WTC11 (cell line): ENCODE data around the gene CDCA7L. TPM values are rescaled to one million over a fixed set of nuclear protein-coding genes. Genes with fewer than 3 reads are reported as not detected.
A peak's percentile ranks its signal among the peaks of the same experiment; 100 is the strongest.

Experiments
- ATAC-seq: fragments of 200-7000 bp; cut with Tn5 transposase; 2 replicates; pipeline ENCODE4 v1.10.0; 2021; ENCODE audit warnings: mild to moderate bottlenecking, moderate library complexity
- Bru-seq: library from RNA; stranded (reverse); fragments of 400-500 nt; gene quantifications from one replicate; lab custom pipeline; 2021; lab: Mats Ljungman, UMichigan
- CTCF ChIA-PET: fragments of 300-600 bp; sonication (Branson Sonifier 250); formaldehyde crosslinking; loops from one replicate; lab custom pipeline; 2021; ENCODE audit warnings: antibody characterized with exemption; lab: Charles Lee
- POLR2A ChIA-PET: fragments of 350-600 bp; sonication (Branson Sonifier 250); formaldehyde crosslinking; loops from one replicate; lab custom pipeline; 2021; ENCODE audit warnings: antibody characterized with exemption; lab: Charles Lee
- DNase-seq: peaks from one replicate; pipeline ENCODE4 v3.0.0; 2021; ENCODE audit warnings: low spot score
- H3K27ac Mint-ChIP-seq: 2 replicates; pipeline ENCODE4 v1.8.0; 2021; ENCODE audit warnings: mixed read lengths
- H3K27me3 Mint-ChIP-seq: 2 replicates; pipeline ENCODE4 v1.8.0; 2021; ENCODE audit warnings: low read depth, mild to moderate bottlenecking, moderate library complexity, mixed read lengths
- H3K36me3 Mint-ChIP-seq: 2 replicates; pipeline ENCODE4 v1.8.0; 2021; ENCODE audit warnings: mixed read lengths
- H3K4me1 Mint-ChIP-seq: 2 replicates; pipeline ENCODE4 v1.8.0; 2022; ENCODE audit warnings: mixed read lengths
- H3K4me3 Mint-ChIP-seq: 2 replicates; pipeline ENCODE4 v1.8.0; 2021; ENCODE audit warnings: mild to moderate bottlenecking, moderate library complexity, mixed read lengths
- H3K9me3 Mint-ChIP-seq: 2 replicates; pipeline ENCODE4 v1.8.0; 2021; ENCODE audit warnings: mixed read lengths
- AFF4 ChIP-seq: sonication (generic); formaldehyde crosslinking; IDR thresholded peaks from 2 replicates; pipeline ENCODE4 v1.8.1; 2023; ENCODE audit warnings: mild to moderate bottlenecking, missing genetic modification reagents, borderline replicate concordance
- CREM ChIP-seq: sonication (generic); formaldehyde crosslinking; IDR thresholded peaks from 2 replicates; pipeline ENCODE4 v1.8.1; 2022; ENCODE audit warnings: mild to moderate bottlenecking, missing genetic modification reagents, moderate library complexity
- ELF4 ChIP-seq: sonication (generic); formaldehyde crosslinking; IDR thresholded peaks from 2 replicates; pipeline ENCODE4 v1.8.1; 2022; ENCODE audit warnings: low read depth, mild to moderate bottlenecking, moderate library complexity, missing genetic modification reagents
- ETV6 ChIP-seq: sonication (generic); formaldehyde crosslinking; IDR thresholded peaks from 2 replicates; pipeline ENCODE4 v1.8.1; 2022; ENCODE audit warnings: mild to moderate bottlenecking, missing genetic modification reagents
- FOXK1 ChIP-seq: sonication (generic); formaldehyde crosslinking; IDR thresholded peaks from 2 replicates; pipeline ENCODE4 v1.8.0; 2022; ENCODE audit warnings: mild to moderate bottlenecking, moderate library complexity, missing genetic modification reagents
- FOXP1 ChIP-seq: sonication (generic); formaldehyde crosslinking; IDR thresholded peaks from 2 replicates; pipeline ENCODE4 v1.8.0; 2022; ENCODE audit warnings: missing genetic modification reagents, mild to moderate bottlenecking, moderate library complexity, borderline replicate concordance
- GABPB1 ChIP-seq: sonication (generic); formaldehyde crosslinking; IDR thresholded peaks from 2 replicates; pipeline ENCODE4 v1.8.1; 2023; ENCODE audit warnings: mild to moderate bottlenecking, missing genetic modification reagents
- JUN ChIP-seq: sonication (generic); formaldehyde crosslinking; IDR thresholded peaks from 2 replicates; pipeline ENCODE4 v1.8.0; 2023; ENCODE audit warnings: mild to moderate bottlenecking, missing genetic modification reagents
- MYBL2 ChIP-seq: sonication (generic); formaldehyde crosslinking; IDR thresholded peaks from 2 replicates; pipeline ENCODE4 v1.8.1; 2023; ENCODE audit warnings: mild to moderate bottlenecking, moderate library complexity, missing genetic modification reagents
- NR3C1 ChIP-seq: sonication (generic); formaldehyde crosslinking; conservative IDR thresholded peaks from 2 replicates; pipeline ENCODE4 v1.8.1; 2023; ENCODE audit warnings: low read depth, mild to moderate bottlenecking, missing genetic modification reagents
- OVOL2 ChIP-seq: fragments of 250-450 bp; sonication (Bioruptor Pico); IDR thresholded peaks from 2 replicates; pipeline ENCODE4 v1.9.0; 2021; ENCODE audit warnings: mild to moderate bottlenecking, borderline replicate concordance
- RELA ChIP-seq: sonication (generic); formaldehyde crosslinking; IDR thresholded peaks from 2 replicates; pipeline ENCODE4 v1.8.1; 2022; ENCODE audit warnings: missing genetic modification reagents, mild to moderate bottlenecking, borderline replicate concordance
- SP1 ChIP-seq: sonication (generic); formaldehyde crosslinking; conservative IDR thresholded peaks from 2 replicates; pipeline ENCODE4 v1.8.1; 2022; ENCODE audit warnings: missing genetic modification reagents
- TEAD1 ChIP-seq: sonication (generic); formaldehyde crosslinking; IDR thresholded peaks from 2 replicates; pipeline ENCODE4 v1.8.0; 2022; ENCODE audit warnings: mild to moderate bottlenecking, missing genetic modification reagents
- TEAD4 ChIP-seq: sonication (generic); formaldehyde crosslinking; IDR thresholded peaks from 2 replicates; pipeline ENCODE4 v1.8.0; 2022; ENCODE audit warnings: mild to moderate bottlenecking, missing genetic modification reagents
- TP53 ChIP-seq: sonication (generic); formaldehyde crosslinking; IDR thresholded peaks from 2 replicates; pipeline ENCODE4 v1.8.1; 2023; ENCODE audit warnings: mild to moderate bottlenecking, missing genetic modification reagents
- USF1 ChIP-seq: sonication (generic); formaldehyde crosslinking; IDR thresholded peaks from 2 replicates; pipeline ENCODE4 v1.8.0; 2022; ENCODE audit warnings: mild to moderate bottlenecking, missing genetic modification reagents
- ZMAT4 ChIP-seq: fragments of 250-450 bp; sonication (Bioruptor Pico); IDR thresholded peaks from 2 replicates; pipeline ENCODE4 v1.9.0; 2021; ENCODE audit warnings: mild to moderate bottlenecking
- ZNF317 ChIP-seq: sonication (generic); formaldehyde crosslinking; IDR thresholded peaks from 2 replicates; pipeline ENCODE4 v1.8.1; 2023; ENCODE audit warnings: low read depth, mild to moderate bottlenecking, moderate library complexity, missing genetic modification reagents, borderline replicate concordance
- ZNF416 ChIP-seq: fragments of 250-450 bp; sonication (Bioruptor Pico); IDR thresholded peaks from 2 replicates; pipeline ENCODE4 v1.9.0; 2021; ENCODE audit warnings: mild to moderate bottlenecking, inconsistent platforms
- ZNF423 ChIP-seq: fragments of 250-450 bp; sonication (Bioruptor Pico); IDR thresholded peaks from 2 replicates; pipeline ENCODE4 v2.1.2; 2022; ENCODE audit warnings: mild to moderate bottlenecking, moderate library complexity
- long read RNA-seq, 3 experiments: library from RNA in 1 of 3; library from capped mRNA in 1 of 3; library from polyadenylated mRNA in 1 of 3; unstranded in 2 of 3; stranded (forward) in 1 of 3; transcript quantifications; one replicate each; pipeline ENCODE4 v2.0.0, GENCODE V29; 2021
- total RNA-seq: library from RNA; stranded (reverse); gene quantifications from 3 replicates; pipeline ENCODE4 v1.2.3, GENCODE V29; 2021
- TF ChIP-seq, protein P1 (sequence below): sonication (generic); formaldehyde crosslinking; IDR thresholded peaks from 2 replicates; pipeline ENCODE4 v1.8.0; 2023; ENCODE audit warnings: missing genetic modification reagents
- TF ChIP-seq, protein P2 (sequence below): sonication (generic); formaldehyde crosslinking; IDR thresholded peaks from 2 replicates; pipeline ENCODE4 v1.8.1; 2022; ENCODE audit warnings: mild to moderate bottlenecking, moderate library complexity, missing genetic modification reagents
- TF ChIP-seq, protein P3 (sequence below): sonication (generic); formaldehyde crosslinking; IDR thresholded peaks from 2 replicates; pipeline ENCODE4 v1.8.0; 2022; ENCODE audit warnings: mild to moderate bottlenecking, missing genetic modification reagents

Gene CDCA7L, protein sequence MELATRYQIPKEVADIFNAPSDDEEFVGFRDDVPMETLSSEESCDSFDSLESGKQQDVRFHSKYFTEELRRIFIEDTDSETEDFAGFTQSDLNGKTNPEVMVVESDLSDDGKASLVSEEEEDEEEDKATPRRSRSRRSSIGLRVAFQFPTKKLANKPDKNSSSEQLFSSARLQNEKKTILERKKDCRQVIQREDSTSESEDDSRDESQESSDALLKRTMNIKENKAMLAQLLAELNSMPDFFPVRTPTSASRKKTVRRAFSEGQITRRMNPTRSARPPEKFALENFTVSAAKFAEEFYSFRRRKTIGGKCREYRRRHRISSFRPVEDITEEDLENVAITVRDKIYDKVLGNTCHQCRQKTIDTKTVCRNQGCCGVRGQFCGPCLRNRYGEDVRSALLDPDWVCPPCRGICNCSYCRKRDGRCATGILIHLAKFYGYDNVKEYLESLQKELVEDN
- 132 to 161 TPM (median 135 TPM) in 3 replicates for total RNA-seq
- percentile 91 among the genes with signal in this experiment for Bru-seq, nascent RNA
- long read RNA-seq, experiment 1, transcript CDCA7L-203 (10 exons, 3,066 nt), result major isoform, 509 of 1,066 reads
- long read RNA-seq, experiment 1, transcript CDCA7L-209 (4 exons, 1,943 nt), result minor isoform, 7 of 1,066 reads
- long read RNA-seq, experiment 1, transcript CDCA7L-202 (9 exons, 1,830 nt), result minor isoform, 103 of 1,066 reads
- long read RNA-seq, experiment 1, partial matches to known transcripts, result 53 of 1,066 reads
- long read RNA-seq, experiment 1, other reads (novel, unspliced or antisense), result 391 of 1,066 reads
- long read RNA-seq, experiment 2, transcript CDCA7L-203 (10 exons, 3,066 nt), result major isoform, 36 of 144 reads
- long read RNA-seq, experiment 2, transcript CDCA7L-202 (9 exons, 1,830 nt), result minor isoform, 10 of 144 reads
- long read RNA-seq, experiment 2, partial matches to known transcripts, result 36 of 144 reads
- long read RNA-seq, experiment 2, other reads (novel, unspliced or antisense), result 60 of 144 reads
- long read RNA-seq, experiment 3, transcript CDCA7L-209 (4 exons, 1,943 nt), result major isoform, 91 of 362 reads
- long read RNA-seq, experiment 3, transcript CDCA7L-202 (9 exons, 1,830 nt), result minor isoform, 21 of 362 reads
- long read RNA-seq, experiment 3, transcript CDCA7L-203 (10 exons, 3,066 nt), result minor isoform, 88 of 362 reads
- long read RNA-seq, experiment 3, partial matches to known transcripts, result 45 of 362 reads
- long read RNA-seq, experiment 3, other reads (novel, unspliced or antisense), result 113 of 362 reads

GRCh38 chr7:21945454-21946221, at the start of gene CDCA7L:
TSS of gene CDCA7L (minus strand) at chr7:21945899. CDS start at chr7:21945804, 95 bp downstream.
- Mint-ChIP-seq H3K4me1 (peaks cover 52% of the 10 kb centered on the region), H3K27me3 (no peaks in the 10 kb centered on the region), H3K9me3 (no peaks in the 10 kb centered on the region), H3K36me3 (no peaks in the 10 kb centered on the region), H3K27ac (peak within 1 kb of the TSS; percentile 94), H3K4me3 (peak within 1 kb of the TSS; percentile 84)
- CTCF ChIA-PET, result interaction anchor here (0.5 to 2.2 kb wide), 6 partner anchors 8 to 691 kb away, joined by 3 to 16 read pairs (median 3); no protein-coding TSS in a partner anchor
- ATAC-seq (peak; percentile 79), DNase-seq (peak; percentile 84)
- POLR2A ChIA-PET, result interaction anchor here (0.7 to 1.4 kb wide), 12 partner anchors 9 to 685 kb away, joined by 3 to 7 read pairs (median 4); no protein-coding TSS in a partner anchor
- TF ChIP-seq FOXP1 (peak; percentile 89; the same call in 1 of the 2 replicates), TEAD1 (peak; percentile 51; the same call in 1 of the 2 replicates), GABPB1 (no peak), ETV6 (peak; percentile 90), MYBL2 (CRISPR knock-in tag) (peak; percentile 79), AFF4 (CRISPR knock-in tag) (peak; percentile 86; the same call in 1 of the 2 replicates), ZNF317 (CRISPR knock-in tag) (no peak), ZNF423 (CRISPR knock-in tag) (0 out of 2 replicates have a peak, but pooled peaks have one; percentile 26), ZMAT4 (no peak), TEAD4 (CRISPR knock-in tag) (peak; percentile 38; the same call in 1 of the 2 replicates), SP1 (CRISPR knock-in tag) (peak; percentile 62; the same call in 1 of the 2 replicates), OVOL2 (CRISPR knock-in tag) (no peak), ZNF416 (CRISPR knock-in tag) (no peak), FOXK1 (CRISPR knock-in tag) (peak; percentile 65), CREM (peak; percentile 71; the same call in 1 of the 2 replicates), ELF4 (CRISPR knock-in tag) (no peak), TP53 (CRISPR knock-in tag) (peak; percentile 57; the same call in 1 of the 2 replicates), RELA (0 out of 2 replicates have a peak, but pooled peaks have one; percentile 60), USF1 (CRISPR knock-in tag) (peak; percentile 62; the same call in 1 of the 2 replicates), JUN (CRISPR knock-in tag) (no peak), NR3C1 (CRISPR knock-in tag) (no peak)
- TF ChIP-seq, protein P1, sequence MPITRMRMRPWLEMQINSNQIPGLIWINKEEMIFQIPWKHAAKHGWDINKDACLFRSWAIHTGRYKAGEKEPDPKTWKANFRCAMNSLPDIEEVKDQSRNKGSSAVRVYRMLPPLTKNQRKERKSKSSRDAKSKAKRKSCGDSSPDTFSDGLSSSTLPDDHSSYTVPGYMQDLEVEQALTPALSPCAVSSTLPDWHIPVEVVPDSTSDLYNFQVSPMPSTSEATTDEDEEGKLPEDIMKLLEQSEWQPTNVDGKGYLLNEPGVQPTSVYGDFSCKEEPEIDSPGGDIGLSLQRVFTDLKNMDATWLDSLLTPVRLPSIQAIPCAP (CRISPR knock-in tag), result peak; percentile 31; the same call in 1 of the 2 replicates
- TF ChIP-seq, protein P2, sequence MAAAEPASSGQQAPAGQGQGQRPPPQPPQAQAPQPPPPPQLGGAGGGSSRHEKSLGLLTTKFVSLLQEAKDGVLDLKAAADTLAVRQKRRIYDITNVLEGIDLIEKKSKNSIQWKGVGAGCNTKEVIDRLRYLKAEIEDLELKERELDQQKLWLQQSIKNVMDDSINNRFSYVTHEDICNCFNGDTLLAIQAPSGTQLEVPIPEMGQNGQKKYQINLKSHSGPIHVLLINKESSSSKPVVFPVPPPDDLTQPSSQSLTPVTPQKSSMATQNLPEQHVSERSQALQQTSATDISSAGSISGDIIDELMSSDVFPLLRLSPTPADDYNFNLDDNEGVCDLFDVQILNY (CRISPR knock-in tag), result peak; percentile 79
- TF ChIP-seq, protein P3, sequence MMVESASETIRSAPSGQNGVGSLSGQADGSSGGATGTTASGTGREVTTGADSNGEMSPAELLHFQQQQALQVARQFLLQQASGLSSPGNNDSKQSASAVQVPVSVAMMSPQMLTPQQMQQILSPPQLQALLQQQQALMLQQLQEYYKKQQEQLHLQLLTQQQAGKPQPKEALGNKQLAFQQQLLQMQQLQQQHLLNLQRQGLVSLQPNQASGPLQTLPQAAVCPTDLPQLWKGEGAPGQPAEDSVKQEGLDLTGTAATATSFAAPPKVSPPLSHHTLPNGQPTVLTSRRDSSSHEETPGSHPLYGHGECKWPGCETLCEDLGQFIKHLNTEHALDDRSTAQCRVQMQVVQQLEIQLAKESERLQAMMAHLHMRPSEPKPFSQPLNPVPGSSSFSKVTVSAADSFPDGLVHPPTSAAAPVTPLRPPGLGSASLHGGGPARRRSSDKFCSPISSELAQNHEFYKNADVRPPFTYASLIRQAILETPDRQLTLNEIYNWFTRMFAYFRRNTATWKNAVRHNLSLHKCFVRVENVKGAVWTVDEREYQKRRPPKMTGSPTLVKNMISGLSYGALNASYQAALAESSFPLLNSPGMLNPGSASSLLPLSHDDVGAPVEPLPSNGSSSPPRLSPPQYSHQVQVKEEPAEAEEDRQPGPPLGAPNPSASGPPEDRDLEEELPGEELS (CRISPR knock-in tag), result peak; percentile 65; the same call in 1 of the 2 replicates
